GM18517 (cell line): ENCODE measurements around the gene USP54.
"Not testable (repeated sequence)": the region's sequence is repeated elsewhere in the genome, so short reads cannot be mapped to it uniquely, and the experiment has no call there.

Source experiments
- ATAC-seq: cut with Tn5 transposase; IDR thresholded peaks from one replicate; pipeline ENCODE4 v1.9.1; 2021; ENCODE audit warnings: mild to moderate bottlenecking, moderate library complexity; ENCODE audit not compliant: unreplicated experiment

The USP54 gene

DNA sequence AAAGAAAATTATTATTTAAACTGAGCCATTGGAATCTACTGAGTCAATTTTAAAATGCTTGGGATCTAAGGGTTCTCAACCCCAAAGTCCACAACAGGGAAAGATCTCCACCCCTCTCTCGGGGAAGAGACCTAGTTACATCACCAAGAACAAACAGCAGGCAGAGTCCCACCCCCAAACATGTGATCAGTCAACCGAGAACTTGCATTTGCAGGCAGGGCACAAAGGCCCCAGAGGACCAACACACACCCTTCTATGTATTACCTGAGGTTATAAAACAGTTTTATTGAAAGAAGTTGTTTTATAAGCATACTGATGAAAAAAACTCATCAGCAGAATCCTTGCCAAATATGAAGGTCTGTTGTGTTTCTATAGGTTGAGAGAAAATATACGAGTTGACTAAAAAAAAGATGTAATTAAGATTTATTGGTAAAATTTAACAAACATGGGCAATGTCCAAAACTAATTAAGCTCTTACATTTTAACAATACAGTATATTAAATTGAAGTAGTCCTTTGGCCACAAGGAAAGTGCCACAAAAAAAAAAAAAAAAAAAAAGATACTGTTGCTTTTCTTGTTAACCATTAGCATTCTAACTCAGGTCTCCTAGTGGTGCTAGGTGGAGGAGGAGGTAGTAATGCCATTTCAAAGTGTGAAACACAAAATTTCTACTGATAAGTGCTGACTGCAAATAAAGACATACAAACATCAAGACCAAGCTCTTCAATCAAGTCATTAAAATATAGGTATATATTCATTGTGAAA, 975 bp upstream of the USP54 start:
- no peak for ATAC-seq

DNA sequence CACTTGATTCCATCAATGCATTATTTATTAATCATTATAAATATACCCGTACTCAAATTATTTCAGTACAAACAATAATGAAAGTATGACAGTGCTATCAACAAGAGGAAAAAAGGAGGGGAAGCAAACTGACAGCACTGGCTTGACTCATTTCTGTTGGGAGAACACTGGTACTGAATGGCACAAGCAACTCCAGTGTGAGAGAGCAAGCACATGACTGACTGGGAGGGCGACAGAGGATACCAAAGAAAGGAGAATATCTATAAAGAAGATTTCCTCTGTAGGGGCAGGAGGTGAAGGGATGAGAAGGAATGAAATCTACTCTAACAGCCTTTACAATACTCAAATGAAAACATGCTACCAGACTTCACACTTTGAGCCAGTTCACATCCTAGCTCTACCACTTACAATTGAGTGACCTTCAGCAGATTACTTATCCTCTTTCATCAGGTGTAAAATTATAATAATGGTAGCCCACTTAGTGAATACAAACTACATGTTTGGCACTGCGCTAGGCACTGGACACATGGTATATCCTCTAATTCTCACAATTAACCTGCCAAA, 1.5 kb downstream of the USP54 start:
- ATAC-seq = no peak

DNA sequence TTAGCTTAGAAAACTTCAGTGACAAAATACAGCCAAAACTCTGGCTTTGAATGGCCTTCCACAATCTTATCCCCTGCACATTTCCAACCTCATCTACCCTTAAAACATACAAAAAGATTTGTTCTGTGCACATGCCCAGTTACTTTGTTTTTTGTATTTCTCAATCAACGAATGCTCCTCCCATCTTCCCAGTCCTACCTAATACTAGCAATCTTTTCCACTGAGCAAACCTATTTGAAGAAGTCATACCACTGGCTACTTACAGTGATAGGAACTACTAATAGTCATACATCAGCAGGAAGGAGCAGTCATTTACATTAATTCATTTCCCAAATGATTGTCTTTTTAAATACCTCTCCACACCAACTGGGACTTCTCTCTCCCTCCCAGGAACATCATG, 2.5 kb downstream of the USP54 start:
- ATAC-seq = no peak

GRCh38 chr10:73586583-73586984, 4.6 kb downstream of the USP54 start:
- ATAC-seq = no peak

DNA sequence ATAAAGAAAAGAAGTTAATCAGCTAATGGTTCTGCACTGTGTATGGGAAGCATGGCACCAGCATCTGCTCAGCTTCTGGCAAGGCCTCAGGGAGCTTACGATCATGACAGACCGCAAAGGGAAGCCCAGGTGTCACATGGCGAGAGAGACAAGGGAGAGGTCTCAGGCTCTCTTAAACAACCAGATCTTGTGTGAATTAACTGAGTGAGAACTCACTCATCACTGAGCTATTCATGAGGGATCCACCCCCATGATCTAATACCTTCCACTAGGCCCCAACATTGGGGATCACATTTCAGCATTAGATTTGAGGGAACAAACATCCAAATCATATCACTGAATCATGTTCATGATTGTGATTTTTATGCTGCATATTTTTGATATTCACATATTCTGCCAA, 5.8 kb downstream of the USP54 start:
- ATAC-seq = no peak

DNA sequence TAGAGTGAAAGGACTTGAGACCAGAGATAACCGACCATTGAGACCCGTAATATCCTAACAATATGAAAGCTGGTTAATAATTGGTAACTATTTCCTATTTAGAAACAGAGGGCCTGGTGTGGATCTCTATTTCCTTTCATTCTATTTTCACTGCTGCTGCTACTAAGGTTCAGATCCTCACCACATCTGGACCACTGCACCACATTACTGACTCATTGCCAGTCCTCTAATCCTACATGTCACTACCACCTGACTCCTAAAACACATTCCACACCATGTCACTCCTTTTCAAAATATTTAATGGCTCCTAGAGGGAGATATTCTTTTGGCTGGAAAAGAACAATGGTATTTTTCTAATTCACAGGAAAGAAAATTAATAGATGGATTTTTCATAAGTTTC, 6.4 kb downstream of the USP54 start:
- no peak for ATAC-seq

GRCh38 chr10:73581918-73582317, 9.2 kb downstream of the USP54 start:
- no peak for ATAC-seq

DNA sequence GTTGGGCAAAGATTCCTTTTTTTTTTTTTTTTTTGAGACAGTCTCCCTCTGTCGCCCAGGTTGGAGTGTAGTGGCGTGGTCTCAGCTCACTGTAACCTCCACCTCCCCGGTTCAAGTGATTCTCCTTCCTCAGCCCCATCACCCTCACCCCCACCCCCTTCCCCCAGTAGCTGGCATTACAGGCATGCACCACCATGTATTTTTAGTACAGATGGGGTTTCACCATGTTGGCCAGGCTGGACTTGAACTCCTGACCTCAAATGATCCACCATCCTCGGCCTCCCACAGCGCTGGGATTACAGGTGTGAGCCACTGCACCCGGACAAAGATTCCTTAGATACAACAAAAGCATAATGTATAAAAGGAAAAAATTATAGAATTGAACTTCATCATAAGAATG, 12.2 kb downstream of the USP54 start:
- not testable (repeated sequence) for ATAC-seq

DNA sequence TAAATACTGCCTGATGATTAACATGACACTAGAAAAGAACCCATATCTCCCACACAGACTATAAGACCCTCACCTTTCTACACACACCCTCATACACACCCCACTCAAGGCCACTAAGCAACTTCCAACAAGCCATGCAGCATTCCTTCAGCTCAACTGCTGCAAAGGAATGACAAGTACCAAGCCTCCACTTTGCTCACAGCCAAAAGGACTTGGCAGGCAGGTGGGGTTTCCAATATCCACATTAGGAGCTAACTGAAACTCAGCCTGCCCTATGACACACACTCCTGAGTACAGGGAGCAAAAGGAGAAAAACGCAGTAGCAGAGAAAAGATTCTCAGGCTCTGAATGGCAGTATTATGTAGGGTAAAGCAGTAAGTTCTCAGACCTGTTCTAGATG, 13.4 kb downstream of the USP54 start:
- ATAC-seq = no peak

- ATAC-seq = no peak
Measured at GRCh38 chr10:73576890-73577591, 14.1 kb downstream of the USP54 start.

DNA sequence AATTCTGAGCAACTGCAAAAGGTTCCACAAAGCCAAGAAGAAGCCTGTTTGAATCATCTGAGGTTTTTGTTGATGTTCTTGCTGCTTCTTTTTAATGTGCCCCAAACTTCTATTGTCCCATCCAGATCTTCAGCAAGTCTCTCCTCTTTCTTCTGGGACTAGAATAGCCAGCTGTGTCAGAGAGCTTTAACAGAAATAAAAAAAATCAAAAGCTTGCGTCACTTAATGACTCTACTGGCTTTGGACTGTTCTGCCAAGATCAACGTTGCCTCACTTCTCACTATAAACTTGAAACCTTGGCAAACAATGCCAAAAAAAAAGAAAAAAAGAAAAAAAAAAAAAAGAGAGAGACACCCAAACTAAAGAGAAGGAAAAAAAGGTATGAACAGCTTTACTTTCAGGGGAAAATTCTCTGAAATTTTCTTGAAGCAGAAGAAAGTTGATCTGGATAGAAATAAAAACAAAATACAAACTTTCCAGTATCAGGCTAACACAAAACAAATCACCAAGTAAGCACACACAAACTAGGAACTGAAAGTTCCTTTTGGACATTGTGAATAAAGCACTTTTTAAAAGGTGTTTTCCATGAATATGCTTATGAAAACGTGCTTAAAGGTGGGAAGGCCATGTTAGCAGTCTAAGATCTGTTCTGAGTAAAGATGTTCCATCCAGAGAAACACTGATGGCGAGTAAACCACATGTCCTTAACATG, 14.8 kb downstream of the USP54 start:
- ATAC-seq = no peak

GRCh38 chr10:73567025-73567424, 24.1 kb downstream of the USP54 start:
- not testable (repeated sequence) for ATAC-seq

GRCh38 chr10:73561192-73561591, 29.9 kb downstream of the USP54 start:
- no peak for ATAC-seq

- no peak for ATAC-seq
Measured at GRCh38 chr10:73559590-73559989, 31.6 kb downstream of the USP54 start.

DNA sequence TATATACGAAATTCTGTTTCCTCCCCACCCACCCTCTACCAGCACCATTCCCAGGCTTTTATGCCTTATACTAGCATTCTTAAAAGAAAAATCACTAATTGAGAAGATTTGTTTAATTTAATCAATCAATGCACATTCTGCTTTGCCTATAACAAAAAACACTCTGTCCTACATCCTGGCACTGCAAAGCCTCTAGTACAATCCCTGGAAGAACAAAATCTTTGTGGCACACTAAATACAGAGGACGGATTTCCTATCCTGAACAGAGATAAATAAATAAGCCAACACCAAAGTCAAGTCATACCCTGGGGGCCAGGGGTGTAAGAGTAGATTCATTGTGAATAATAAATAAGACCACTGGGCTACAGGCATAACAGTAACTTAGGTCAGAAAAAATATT, 34.3 kb downstream of the USP54 start:
- ATAC-seq = no peak

DNA sequence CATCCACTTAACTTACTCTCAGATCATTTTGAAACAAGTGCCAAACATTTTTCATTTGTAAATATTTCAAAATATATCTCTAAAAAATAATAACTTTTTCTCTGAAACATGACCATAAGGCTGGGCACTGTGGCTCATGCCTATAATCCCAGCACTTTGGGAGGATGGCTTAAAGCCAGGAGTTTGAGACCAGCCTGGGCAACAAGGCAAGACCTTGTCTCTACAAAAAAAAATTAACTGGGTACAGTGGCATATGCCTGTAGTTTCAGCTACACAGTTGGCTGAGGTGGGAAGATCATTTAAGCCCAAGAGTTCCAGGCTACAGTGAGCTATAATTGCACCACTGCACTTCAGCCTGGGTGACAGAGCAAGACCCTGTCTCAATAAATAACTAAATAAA, 36.4 kb downstream of the USP54 start:
- no peak for ATAC-seq

DNA sequence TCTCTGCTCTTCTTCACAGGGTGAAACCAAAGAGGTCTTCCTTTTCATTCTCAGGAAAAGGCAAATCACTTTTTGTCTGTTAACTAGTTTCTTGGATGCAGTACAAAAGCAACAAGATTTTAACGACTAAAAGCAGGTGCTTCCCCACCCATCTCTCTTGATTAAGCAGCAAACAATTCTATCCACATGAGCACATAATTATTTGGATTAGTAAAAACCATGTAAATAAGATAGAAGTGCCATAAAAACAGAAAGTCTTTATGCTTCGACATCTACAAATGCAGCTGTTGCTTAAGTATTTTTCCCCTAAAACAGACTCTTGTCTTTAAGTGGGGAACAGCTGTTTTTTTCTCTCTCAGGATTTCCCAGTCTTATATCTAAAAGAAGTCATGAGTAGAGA, 37.4 kb downstream of the USP54 start:
- ATAC-seq = no peak

- no peak for ATAC-seq
Measured at GRCh38 chr10:73552819-73553715, 38.1 kb downstream of the USP54 start.

GRCh38 chr10:73551515-73551914, 39.6 kb downstream of the USP54 start:
- no peak for ATAC-seq

GRCh38 chr10:73545357-73545756, 45.8 kb downstream of the USP54 start:
- no peak for ATAC-seq

- ATAC-seq = no peak
Measured at GRCh38 chr10:73537709-73538108, 53.4 kb downstream of the USP54 start.
